ENCODE measurements around the gene FMNL3. TPM values are rescaled to one million over a fixed set of nuclear protein-coding genes. Genes with fewer than 3 reads are reported as not detected.

Gene FMNL3
- polyA plus RNA-seq, 1 donor from 2014 or later = 9.3 TPM

- no peak overlapping the region for H3K4me3 ChIP-seq (ENCODE audit: low read length)
- H3K4me2 ChIP-seq (ENCODE audit: low read length) = no peak overlapping the region
- H3K27ac ChIP-seq (ENCODE audit: low read length) = no peak overlapping the region
- no peaks in the 10 kb centered on the region for H3K79me2 ChIP-seq (replicated peaks; ENCODE audit: insufficient read depth, low read length)
- H3K9ac ChIP-seq (ENCODE audit: low read length) = no peak overlapping the region
- no peak overlapping the region for H2AFZ ChIP-seq (ENCODE audit: low read depth, low read length)
- H3K27me3 ChIP-seq (ENCODE audit: insufficient read depth, low read depth, low read length) = no peaks in the 10 kb centered on the region
- no peak for TF ChIP-seq POLR2AphosphoS5 (IDR thresholded peaks at IDR 0.05)
- TF ChIP-seq EP300 (conservative IDR thresholded peaks at IDR 0.05; ENCODE audit: poor library complexity, severe bottlenecking) = no peak
- TF ChIP-seq RAD21 (conservative IDR thresholded peaks at IDR 0.05) = no peak
- no peak for TF ChIP-seq TAF1 (IDR thresholded peaks at IDR 0.05; ENCODE audit: low read depth)
- no peak for TF ChIP-seq EZH2 (IDR thresholded peaks at IDR 0.05; ENCODE audit: borderline replicate concordance, insufficient read depth, low read length, poor library complexity, severe bottlenecking)
- TF ChIP-seq REST (IDR thresholded peaks at IDR 0.05; ENCODE audit: borderline replicate concordance) = no peak
- no peak for TF ChIP-seq MXI1 (conservative IDR thresholded peaks at IDR 0.05; ENCODE audit: poor library complexity, severe bottlenecking)
- TF ChIP-seq SMC3 (conservative IDR thresholded peaks at IDR 0.05; ENCODE audit: poor library complexity) = no peak
- TF ChIP-seq CTCF (IDR thresholded peaks at IDR 0.05; ENCODE audit: poor library complexity, severe bottlenecking) = no peak
- no peaks in the 10 kb centered on the region for H3F3A ChIP-seq (ENCODE audit: insufficient read depth, low read length, poor library complexity, severe bottlenecking)
- no peaks in the 10 kb centered on the region for H4K20me1 ChIP-seq (ENCODE audit: insufficient read depth)
- no peaks in the 10 kb centered on the region for H3K9me3 ChIP-seq (ENCODE audit: low read length)
- H3K36me3 ChIP-seq (ENCODE audit: insufficient read depth, low read length) = no peaks in the 10 kb centered on the region
- no peaks in the 10 kb centered on the region for H3K9me2 ChIP-seq (ENCODE audit: insufficient read depth, low read length)
Observed at GRCh38 chr12:49658276-49658675, 48.9 kb downstream of the FMNL3 start.

DNA sequence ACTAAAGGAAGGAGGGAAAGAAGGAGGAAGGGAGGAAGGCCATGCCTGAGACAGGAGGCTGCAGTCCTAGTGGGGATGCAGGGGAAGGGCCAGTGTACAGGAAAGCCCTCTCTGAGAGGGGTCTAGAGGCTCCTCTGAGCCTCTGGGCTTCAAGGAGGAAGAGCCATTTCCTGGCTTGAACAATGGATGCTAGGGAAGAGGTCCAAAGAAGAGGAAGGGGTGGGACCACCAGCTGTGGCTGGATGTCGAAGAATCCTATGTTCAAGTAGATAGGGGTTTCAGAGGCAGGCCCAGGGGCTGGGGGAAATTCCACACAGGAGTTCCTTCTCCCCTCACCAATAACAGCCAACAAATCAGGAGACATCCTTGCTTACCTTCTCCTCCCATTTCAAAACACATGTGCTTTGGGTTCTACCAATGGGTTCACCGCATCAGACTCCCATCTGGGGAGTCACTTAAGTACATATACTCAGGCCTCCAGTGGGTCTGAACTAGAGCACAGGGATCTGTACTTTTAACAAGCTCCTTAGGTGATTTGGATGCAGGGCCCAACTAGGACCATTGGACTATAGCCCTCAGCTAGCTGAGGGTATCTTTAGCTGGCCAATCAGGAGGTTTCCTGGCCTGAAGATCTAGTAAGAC lies 51.5 kb downstream of the FMNL3 start:
- Histone ChIP-seq H4K20me1 (ENCODE audit: insufficient read depth) (no peaks in the 10 kb centered on the region), H3K36me3 (ENCODE audit: insufficient read depth, low read length) (no peaks in the 10 kb centered on the region), H3K9me2 (ENCODE audit: insufficient read depth, low read length) (no peaks in the 10 kb centered on the region)

More for the DNA sequence above, 51.5 kb downstream of the FMNL3 start:
- H3K4me3 ChIP-seq (ENCODE audit: low read length) = no peak overlapping the region
- no peak overlapping the region for H3K9ac ChIP-seq (ENCODE audit: low read length)
- no peaks in the 10 kb centered on the region for H3K27me3 ChIP-seq (ENCODE audit: insufficient read depth, low read depth, low read length)
- TF ChIP-seq EZH2 (IDR thresholded peaks at IDR 0.05; ENCODE audit: borderline replicate concordance, insufficient read depth, low read length, poor library complexity, severe bottlenecking) = no peak
- TF ChIP-seq EP300 (conservative IDR thresholded peaks at IDR 0.05; ENCODE audit: poor library complexity, severe bottlenecking) = no peak
- TF ChIP-seq SMC3 (conservative IDR thresholded peaks at IDR 0.05; ENCODE audit: poor library complexity) = no peak
- TF ChIP-seq POLR2AphosphoS5 (IDR thresholded peaks at IDR 0.05) = no peak
- TF ChIP-seq RAD21 (conservative IDR thresholded peaks at IDR 0.05) = no peak
- no peak for TF ChIP-seq REST (IDR thresholded peaks at IDR 0.05; ENCODE audit: borderline replicate concordance)
- TF ChIP-seq CTCF (IDR thresholded peaks at IDR 0.05; ENCODE audit: poor library complexity, severe bottlenecking) = no peak
- TF ChIP-seq TAF1 (IDR thresholded peaks at IDR 0.05; ENCODE audit: low read depth) = no peak
- no peak for TF ChIP-seq MXI1 (conservative IDR thresholded peaks at IDR 0.05; ENCODE audit: poor library complexity, severe bottlenecking)
- H3K79me2 ChIP-seq (replicated peaks; ENCODE audit: insufficient read depth, low read length) = no peaks in the 10 kb centered on the region
- no peak overlapping the region for H3K27ac ChIP-seq (ENCODE audit: low read length)
- no peaks in the 10 kb centered on the region for H3K9me3 ChIP-seq (ENCODE audit: low read length)
- no peak overlapping the region for H2AFZ ChIP-seq (ENCODE audit: low read depth, low read length)
- H3K4me2 ChIP-seq (ENCODE audit: low read length) = no peak overlapping the region
- no peaks in the 10 kb centered on the region for H3F3A ChIP-seq (ENCODE audit: insufficient read depth, low read length, poor library complexity, severe bottlenecking)
